Left ventricle myocardium inferior (tissue), 1 donor: Measurements from ENCODE around the gene JAKMIP2. TPM values are rescaled to one million over a fixed set of nuclear protein-coding genes. Genes with fewer than 3 reads are reported as not detected.
"Not testable (repeated sequence)": the region's sequence is repeated elsewhere in the genome, so short reads cannot be mapped to it uniquely, and the experiment has no call there.

Experiments
- DNase-seq: peaks from one replicate; pipeline ENCODE4 v3.0.0-alpha.2; 2020
- H3K27ac ChIP-seq: fragments of 200-600 bp; replicated peaks from 2 replicates; pipeline ENCODE4 v1.8.0; 2021
- H3K27me3 ChIP-seq: fragments of 200-600 bp; 2 replicates; pipeline ENCODE4 v1.8.0; 2021; ENCODE audit warnings: low read depth
- H3K36me3 ChIP-seq: fragments of 200-600 bp; 2 replicates; pipeline ENCODE4 v1.8.0; 2021
- H3K4me1 ChIP-seq: fragments of 200-600 bp; 2 replicates; pipeline ENCODE4 v1.8.0; 2021
- H3K4me3 ChIP-seq: fragments of 200-600 bp; 2 replicates; pipeline ENCODE4 v1.8.0; 2021; ENCODE audit warnings: mild to moderate bottlenecking, moderate library complexity
- H3K9me3 ChIP-seq: fragments of 200-600 bp; replicated peaks from 2 replicates; pipeline ENCODE4 v1.8.0; 2021
- CTCF ChIP-seq: fragments of 200-600 bp; IDR thresholded peaks from 2 replicates; pipeline ENCODE4 v1.8.0; 2021; ENCODE audit warnings: antibody characterized with exemption, mild to moderate bottlenecking, borderline replicate concordance
- intact Hi-C: fragments of 100-400 bp; cut with micrococcal nuclease; formaldehyde crosslinking; loops from one replicate; pipeline ENCODE4 v1.11.0; 2022
- total RNA-seq: library from RNA; stranded (reverse); fragmentation: NEBNext Ultra II Directional; extraction: Animal tissue kit (Norgen Biotek cat#: 25700); gene quantifications from one replicate; pipeline ENCODE4 v1.2.1, GENCODE V29; 2021
- donor health status: DM: no; HTN: yes; CAD: no; lungs with severe emphysema.

The JAKMIP2 gene
- total RNA-seq, 1 donor from 2014 or later, result 0.41 TPM

- intact Hi-C loops, result no loop called here
- DNase-seq, result peak; percentile 34
- Histone ChIP-seq H3K27me3 (no peaks in the 10 kb centered on the region), H3K4me1 (peaks cover 16% of the 10 kb centered on the region), H3K4me3 (no peak overlapping the region), H3K36me3 (no peaks in the 10 kb centered on the region), H3K27ac (peak overlapping the region; percentile 10), H3K9me3 (no peaks in the 10 kb centered on the region)
- peak; percentile 72 for TF ChIP-seq CTCF
These were observed 223.7 kb downstream of the JAKMIP2 start for GRCh38 chr5:147558826-147559225.

GRCh38 chr5:147557876-147558745, 224.4 kb downstream of the JAKMIP2 start:
- no peaks in the 10 kb centered on the region for H3K27me3 ChIP-seq
- H3K27ac ChIP-seq, result peak overlapping the region; percentile 10
- no peaks in the 10 kb centered on the region for H3K9me3 ChIP-seq
- H3K36me3 ChIP-seq, result no peaks in the 10 kb centered on the region
- peaks cover 20% of the 10 kb centered on the region for H3K4me1 ChIP-seq
- no peak for TF ChIP-seq CTCF
- DNase-seq, result no peak
- no peak overlapping the region for H3K4me3 ChIP-seq
- intact Hi-C loops, result no loop called here

GRCh38 chr5:147555176-147555575, 227.4 kb downstream of the JAKMIP2 start:
- intact Hi-C loops, result no loop called here
- DNase-seq, result no peak
- Histone ChIP-seq H3K4me3 (no peak overlapping the region), H3K27me3 (no peaks in the 10 kb centered on the region), H3K27ac (peak overlapping the region; percentile 73), H3K4me1 (peaks cover 29% of the 10 kb centered on the region), H3K36me3 (no peaks in the 10 kb centered on the region), H3K9me3 (peaks cover 2% of the 10 kb centered on the region)
- no peak for TF ChIP-seq CTCF

GRCh38 chr5:147554261-147554817, 228.2 kb downstream of the JAKMIP2 start:
- H3K36me3 ChIP-seq, result no peaks in the 10 kb centered on the region
- H3K9me3 ChIP-seq, result peaks cover 6% of the 10 kb centered on the region
- no peak for DNase-seq
- no peaks in the 10 kb centered on the region for H3K27me3 ChIP-seq
- TF ChIP-seq CTCF, result no peak
- H3K27ac ChIP-seq, result peak overlapping the region; percentile 73
- peaks cover 29% of the 10 kb centered on the region for H3K4me1 ChIP-seq
- peak overlapping the region; percentile 34 for H3K4me3 ChIP-seq
- intact Hi-C loops, result loop anchor here (5.0 kb wide), 1 partner anchor 97 kb away; no protein-coding TSS in a partner anchor

GRCh38 chr5:147553817-147554216, 228.7 kb downstream of the JAKMIP2 start:
- H3K27me3 ChIP-seq, H3K9me3 ChIP-seq, H3K36me3 ChIP-seq, DNase-seq: not testable (repeated sequence)
- peak overlapping the region; percentile 73 for H3K27ac ChIP-seq
- H3K4me1 ChIP-seq, result peaks cover 26% of the 10 kb centered on the region
- intact Hi-C loops, result loop anchor here (5.0 kb wide), 1 partner anchor 97 kb away; no protein-coding TSS in a partner anchor
- peak overlapping the region; percentile 34 for H3K4me3 ChIP-seq

GRCh38 chr5:147552897-147553296, 229.6 kb downstream of the JAKMIP2 start:
- no peak overlapping the region for H3K4me3 ChIP-seq
- no peak for TF ChIP-seq CTCF
- H3K9me3 ChIP-seq, result peaks cover 6% of the 10 kb centered on the region
- H3K27me3 ChIP-seq, result no peaks in the 10 kb centered on the region
- intact Hi-C loops, result loop anchor here (5.0 kb wide), 1 partner anchor 96 kb away; no protein-coding TSS in a partner anchor
- no peak for DNase-seq
- peaks cover 26% of the 10 kb centered on the region for H3K4me1 ChIP-seq
- H3K36me3 ChIP-seq, result no peaks in the 10 kb centered on the region
- peak overlapping the region; percentile 73 for H3K27ac ChIP-seq
